Gastroesophageal sphincter (tissue), 3 donors: ENCODE results near the gene TGIF2.

Experiments
- CTCF ChIP-seq, 4 experiments: fragments of 200-600 bp in 2 of 4; fragments of 450-650 bp in 2 of 4; sonication (generic) in 1 of 4; IDR thresholded peaks; one replicate each; pipeline ENCODE4 v1.5.1; 2017 to 2019; ENCODE audit warnings: antibody characterized with exemption in 4 of 4, mild to moderate bottlenecking in 2 of 4, moderate library complexity in 2 of 4
- POLR2AphosphoS5 ChIP-seq: sonication (generic); formaldehyde crosslinking; IDR thresholded peaks from one replicate; pipeline ENCODE4 v1.6.1; 2017; ENCODE audit warnings: antibody characterized with exemption

GRCh38 chr20:36541227-36541767 is 32.1 kb upstream of the TGIF2 start, which contains the start of gene MYL9:
- TF ChIP-seq CTCF (IDR thresholded peaks at IDR 0.05) (no peak), POLR2AphosphoS5 (peak; percentile 81)
